Neural progenitor cell (in vitro differentiated cells): ENCODE data around the gene H1-8.

Experiments
- CTCF ChIP-seq: fragments of 200-600 bp; sonication (generic); IDR thresholded peaks from 2 replicates; pipeline ENCODE4 v1.5.1; 2017; ENCODE audit warnings: antibody characterized with exemption, mild to moderate bottlenecking
- EZH2 ChIP-seq: fragments of 200-600 bp; sonication (generic); IDR thresholded peaks from 2 replicates; pipeline ENCODE4 v1.6.1; 2017; ENCODE audit warnings: antibody characterized with exemption, mild to moderate bottlenecking, moderate library complexity
- EZH2phosphoT487 ChIP-seq: fragments of 200-600 bp; sonication (generic); IDR thresholded peaks from 2 replicates; pipeline ENCODE4 v1.6.1; 2017; ENCODE audit warnings: antibody characterized with exemption

- TF ChIP-seq CTCF (no peak), EZH2 (no peak), EZH2phosphoT487 (no peak)
These were observed 228 bp upstream of the H1-8 start for GRCh38 chr3:129542747-129543146.
